D341Med (cell line): Measurements from ENCODE around the gene OXSR1.
A peak's percentile ranks its signal among the peaks of the same experiment; 100 is the strongest.

ENCODE experiments used
- DNase-seq: peaks from one replicate; pipeline ENCODE4 v3.0.0; 2012; ENCODE audit warnings: low spot score

The OXSR1 gene

DNA sequence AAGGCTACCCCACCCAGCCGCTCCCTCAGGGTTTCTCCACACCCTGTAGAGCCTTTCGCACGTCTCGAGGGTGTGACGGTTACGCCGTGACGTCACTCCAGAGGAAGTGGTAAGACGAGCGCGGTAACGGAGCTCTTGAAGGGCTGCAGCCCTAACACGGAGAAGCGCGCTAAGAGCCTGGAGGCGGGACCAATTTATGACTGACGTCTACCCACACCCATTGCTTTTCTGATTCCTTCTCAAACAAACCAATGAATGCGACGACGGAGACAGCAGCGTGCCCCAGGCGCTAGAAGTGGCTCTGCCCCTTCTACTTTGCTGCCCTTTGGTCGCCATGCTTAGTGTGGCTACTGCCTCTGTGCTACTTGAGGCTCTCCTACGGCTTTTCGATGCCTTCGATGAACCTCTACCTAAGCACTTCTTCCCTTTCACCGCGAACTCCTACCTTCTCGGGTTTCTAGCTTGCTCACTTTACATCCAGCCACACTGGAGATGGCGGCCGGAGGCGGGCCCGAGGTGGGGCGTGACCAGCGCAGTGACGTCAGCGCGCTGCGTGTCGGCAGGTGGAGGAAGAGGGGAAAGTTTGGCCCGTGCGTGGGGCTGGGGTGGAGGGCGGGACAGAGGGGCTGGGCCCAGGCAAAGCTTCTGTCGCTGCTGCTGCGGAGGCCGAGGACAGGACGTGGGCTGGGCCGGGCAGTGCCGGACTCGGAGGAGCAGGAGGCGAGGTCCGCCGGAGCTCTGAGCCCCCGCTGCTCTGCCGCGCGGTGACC, at the start of gene OXSR1:
OXSR1 (plus strand) TSS at position 586 of the 770 bp plus-strand sequence. CDS start 340 bp downstream, outside the sequence.
- DNase-seq, result peak; percentile 96

DNA sequence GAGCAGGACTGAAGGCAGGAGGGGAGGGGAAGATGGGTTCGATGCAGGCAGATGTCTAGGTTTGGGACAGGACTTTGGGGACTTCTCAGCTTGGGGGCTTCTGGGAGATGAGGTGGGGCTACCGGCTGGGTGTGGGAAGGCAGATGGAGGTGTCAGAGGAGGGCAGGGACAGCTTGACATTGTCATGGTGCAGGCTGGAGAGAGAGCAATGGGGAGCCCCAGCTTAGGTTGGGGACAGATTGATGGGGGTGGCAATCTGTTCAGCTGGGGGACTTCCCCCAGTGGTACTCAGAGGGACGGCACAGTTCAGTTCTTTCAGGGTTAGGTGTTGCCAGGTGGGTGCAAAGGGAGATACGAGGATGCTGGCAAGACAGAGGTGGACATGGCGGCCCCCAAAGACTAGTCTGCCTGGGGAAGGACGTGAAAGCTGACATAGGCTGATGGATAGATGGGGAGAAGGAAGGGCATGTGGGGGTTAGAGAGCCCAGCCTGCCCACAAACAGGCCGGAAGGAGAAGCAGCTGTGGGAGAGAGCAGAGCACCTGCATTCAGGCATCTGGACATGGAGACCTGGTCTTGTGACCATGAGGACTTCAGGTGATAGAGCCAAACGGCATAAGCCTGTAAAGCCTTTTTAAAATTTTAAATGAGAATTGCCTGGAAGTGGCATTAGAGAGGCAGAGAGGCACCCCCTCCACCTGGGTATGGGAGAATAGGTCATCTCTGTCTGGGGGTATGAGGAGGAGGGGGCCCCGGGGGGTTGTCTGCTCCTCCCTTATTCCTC, 49.5 kb upstream of the OXSR1 start:
- DNase-seq, result no peak

DNA sequence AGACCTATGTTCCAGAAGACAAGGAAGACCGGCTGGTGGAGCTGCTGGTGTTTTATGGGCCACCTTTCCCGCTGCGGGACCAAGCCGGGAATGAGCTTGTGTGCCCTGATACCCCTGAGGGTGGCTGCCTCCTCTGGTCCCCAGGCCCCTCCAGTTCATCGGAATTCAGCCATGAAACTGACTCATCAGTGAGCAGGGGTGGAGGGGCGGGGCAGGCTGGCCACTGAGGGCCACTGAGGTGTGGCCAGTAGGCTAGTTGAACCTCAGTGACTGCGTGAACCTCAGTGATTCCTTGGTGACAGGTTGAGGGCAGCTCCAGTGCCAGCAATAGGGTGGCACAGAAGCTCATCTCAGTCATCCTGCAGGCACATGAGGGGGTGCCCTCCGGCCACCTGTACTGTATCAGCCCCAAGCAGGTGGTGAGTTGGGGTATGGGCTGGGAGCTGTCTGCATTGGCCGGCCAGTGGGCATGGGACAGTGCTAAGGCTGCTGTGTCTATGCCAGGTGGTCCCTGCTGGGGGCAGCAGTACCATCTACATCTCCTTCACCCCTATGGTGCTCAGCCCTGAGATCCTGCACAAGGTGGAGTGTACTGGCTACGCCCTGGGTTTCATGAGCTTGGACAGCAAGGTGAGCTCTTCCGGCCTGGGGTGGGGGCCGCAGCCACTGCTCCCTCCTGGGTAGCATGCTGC, 48.7 kb upstream of the OXSR1 start:
- no peak for DNase-seq

DNA sequence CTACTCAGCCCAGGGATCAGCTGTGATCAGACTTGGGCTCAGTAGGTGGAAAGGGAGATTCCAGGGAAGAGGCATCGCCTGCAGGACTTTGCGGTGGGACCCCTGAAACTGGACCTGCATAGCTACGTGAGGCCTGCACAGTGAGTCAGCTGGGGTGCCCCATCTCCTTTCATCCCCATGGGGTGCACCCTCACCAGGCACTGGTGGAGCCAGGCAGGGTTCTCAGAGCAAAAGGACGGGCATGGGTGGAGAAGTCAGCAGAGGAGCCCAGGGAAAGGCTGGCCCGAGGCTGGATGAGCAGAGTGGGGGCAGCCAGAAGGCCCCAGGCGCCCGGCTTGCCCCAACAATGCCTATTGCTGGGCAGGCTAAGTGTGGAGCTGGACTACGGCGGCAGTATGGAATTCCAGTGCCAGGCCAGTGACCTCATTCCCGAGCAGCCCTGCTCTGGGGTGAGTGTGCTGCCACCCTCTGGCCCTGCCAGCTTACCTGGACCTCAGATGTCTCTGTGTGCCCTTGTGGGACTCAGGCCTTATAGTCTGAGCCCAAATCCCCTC, 48.1 kb upstream of the OXSR1 start:
- no peak for DNase-seq

DNA sequence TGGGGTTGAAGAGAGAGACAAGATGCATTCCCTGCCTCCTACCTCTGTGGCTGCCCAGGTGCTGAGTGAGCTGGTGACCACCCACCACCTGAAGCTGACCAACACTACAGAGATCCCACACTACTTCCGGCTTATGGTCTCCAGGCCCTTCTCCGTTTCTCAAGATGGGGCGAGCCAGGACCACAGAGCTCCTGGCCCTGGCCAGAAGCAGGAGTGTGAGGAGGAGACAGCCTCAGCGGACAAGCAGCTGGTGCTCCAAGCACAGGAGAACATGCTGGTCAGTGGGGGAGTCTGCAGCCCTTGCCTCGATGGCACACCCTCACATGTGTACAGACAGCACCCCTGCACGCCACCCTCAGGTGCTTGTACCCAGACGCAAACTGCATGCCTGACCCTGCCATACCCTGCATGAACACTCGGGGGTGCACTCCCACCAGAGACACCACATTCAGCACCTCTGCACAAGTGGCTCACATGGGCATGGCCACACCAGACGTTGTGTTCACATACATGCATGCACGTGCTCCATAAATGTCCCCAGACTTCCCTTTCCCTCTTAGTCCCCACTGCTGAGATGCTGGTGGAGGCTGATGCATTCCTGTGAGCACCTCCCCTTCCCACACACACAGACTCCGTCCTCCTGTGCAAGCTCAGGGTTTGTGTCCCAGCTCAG, 47.5 kb upstream of the OXSR1 start:
- peak; percentile 83 for DNase-seq

DNA sequence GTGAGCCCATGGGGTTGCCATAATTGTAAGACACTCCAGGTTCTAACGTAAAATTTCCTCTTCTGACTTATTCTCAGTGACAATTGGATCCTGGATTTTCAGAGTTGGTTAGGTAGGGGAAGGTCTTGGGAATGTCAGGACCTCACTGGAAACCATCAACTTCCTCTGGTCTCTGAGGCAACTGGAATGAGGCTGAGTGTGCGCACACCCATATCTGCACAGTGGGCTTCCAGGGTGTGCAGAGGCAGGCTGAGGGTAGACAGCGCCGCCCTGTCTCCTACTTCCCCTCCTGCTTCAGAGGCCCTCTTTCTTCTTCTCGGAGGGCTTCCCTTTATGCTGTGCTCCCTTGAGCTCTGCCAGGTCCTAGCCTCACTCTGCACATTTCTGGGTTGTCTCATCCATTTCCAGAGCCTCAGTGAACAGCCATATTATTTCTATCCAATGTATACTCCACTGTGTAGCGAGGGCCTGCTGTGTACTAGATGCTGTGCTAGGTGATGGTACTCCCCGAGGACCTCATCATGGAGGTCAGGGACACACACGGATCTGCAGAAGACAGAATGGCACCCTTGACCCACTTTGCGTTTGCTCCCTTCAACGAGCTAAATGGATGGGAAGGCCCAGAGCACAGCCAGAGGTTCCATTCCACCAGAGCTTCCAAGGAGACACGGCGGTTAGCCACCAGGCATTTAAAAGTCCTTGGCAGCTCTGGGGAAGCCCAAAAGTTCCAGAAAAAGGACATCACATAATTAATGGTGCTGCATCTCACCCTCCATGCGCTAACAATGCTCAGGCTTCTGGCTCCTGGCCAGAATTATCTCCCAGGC, 46.7 kb upstream of the OXSR1 start:
- DNase-seq, result no peak

DNA sequence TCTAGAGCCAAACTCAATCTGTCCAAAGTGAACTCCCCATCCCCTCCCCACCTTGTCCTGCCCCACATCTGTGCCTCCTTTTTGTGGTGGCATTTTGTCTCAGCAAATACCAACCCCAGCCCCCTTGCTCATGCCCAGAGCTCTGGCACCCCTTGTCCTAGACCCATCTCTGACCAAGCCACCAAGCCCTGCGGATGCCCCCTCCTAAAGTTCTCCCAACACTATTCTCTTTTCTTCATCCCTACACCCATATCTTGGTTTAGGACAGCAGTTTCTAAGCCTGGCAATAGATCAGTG, 46.1 kb upstream of the OXSR1 start:
- no peak for DNase-seq

DNA sequence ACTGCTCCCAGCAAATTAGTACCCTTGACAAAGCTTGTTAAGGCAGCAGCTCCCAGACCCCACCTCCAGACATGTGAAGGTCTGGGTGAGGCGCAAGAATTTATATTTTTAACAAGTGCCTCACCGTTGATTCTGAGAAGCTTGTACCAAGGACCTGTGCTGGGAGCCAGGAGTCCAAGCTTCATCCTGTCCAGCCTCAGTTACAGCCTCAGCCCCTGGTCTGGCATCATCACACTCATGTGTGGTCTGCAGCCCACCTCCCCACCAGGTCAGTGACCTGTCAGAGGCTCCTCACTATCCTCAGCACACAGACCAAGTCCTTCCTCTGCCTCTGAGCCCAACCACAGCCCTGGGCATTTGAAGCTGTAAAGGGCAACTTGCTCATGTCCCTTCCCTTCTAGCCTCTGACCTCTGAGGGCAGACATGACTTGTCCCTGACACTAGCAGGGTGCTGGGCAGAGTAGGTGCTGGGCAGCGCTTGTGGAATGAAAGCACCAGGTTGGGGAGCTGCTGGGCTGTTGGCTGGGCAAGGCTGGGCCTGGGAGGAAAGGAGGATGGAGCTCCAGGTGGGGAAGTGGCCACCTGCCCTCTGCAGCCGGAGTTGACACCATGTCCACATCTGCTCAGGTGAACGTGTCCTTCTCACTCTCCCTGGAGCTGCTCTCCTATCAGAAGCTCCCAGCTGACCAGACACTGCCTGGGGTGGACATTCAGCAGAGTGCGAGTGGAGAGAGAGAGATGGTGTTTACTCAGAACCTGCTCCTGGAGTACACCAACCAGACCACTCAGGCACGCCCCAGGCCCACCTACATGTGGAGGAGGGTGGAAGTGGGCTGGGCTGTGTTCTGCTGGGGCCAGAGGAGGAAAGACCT, 45.3 kb upstream of the OXSR1 start:
- DNase-seq, result no peak

DNA sequence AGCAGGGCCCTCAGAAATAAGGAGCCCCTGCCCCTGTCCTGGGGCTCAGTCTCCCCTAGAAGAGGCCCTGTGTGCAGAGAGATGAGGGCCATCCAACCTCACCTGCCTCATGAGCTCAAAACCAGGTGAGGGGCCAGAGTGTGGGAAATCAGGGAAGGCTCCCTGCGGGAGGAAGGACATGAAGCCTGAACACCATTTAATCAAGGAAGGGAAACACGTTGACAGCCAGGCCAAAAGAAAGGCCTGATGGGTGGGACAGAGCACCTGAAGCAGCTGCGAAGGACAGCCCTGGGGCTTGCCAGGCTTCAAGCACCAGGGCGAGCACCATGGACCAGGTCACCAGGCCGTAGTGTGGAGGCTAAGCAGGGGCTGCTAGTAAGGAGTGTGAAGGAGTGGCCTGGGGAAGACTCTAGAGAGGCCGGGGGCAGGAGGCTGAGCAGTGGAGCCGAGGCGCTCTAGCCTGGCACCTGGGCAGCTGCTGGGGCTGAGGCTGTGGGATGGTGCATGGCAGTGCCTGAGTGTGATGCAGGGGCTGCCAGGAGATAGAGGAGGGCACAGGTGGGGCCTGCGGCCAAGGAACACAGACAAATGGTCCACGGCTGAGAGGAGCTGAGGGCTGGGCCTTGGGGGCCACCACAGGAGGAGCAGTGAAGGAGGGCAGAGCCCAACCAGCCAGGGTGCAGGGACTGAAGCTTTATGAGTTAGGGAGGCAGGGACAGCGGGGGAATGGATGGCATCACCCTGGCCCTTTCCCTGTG, 44.5 kb upstream of the OXSR1 start:
- no peak for DNase-seq

DNA sequence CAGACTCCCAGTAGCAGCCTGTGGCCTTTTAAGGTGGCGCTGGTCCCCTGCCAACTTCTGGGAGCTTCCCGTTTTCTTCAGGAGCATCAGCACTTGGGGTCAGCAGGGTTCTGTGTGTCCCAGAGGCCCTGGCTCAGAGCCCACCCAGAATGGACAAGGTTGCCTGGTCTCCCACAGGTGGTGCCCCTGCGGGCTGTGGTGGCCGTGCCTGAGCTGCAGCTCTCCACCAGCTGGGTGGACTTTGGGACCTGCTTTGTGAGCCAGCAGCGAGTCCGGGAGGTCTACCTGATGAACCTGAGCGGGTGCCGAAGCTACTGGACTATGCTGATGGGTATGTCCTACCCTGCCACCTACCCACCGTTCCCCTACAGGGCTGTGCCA, 43.9 kb upstream of the OXSR1 start:
- no peak for DNase-seq

DNA sequence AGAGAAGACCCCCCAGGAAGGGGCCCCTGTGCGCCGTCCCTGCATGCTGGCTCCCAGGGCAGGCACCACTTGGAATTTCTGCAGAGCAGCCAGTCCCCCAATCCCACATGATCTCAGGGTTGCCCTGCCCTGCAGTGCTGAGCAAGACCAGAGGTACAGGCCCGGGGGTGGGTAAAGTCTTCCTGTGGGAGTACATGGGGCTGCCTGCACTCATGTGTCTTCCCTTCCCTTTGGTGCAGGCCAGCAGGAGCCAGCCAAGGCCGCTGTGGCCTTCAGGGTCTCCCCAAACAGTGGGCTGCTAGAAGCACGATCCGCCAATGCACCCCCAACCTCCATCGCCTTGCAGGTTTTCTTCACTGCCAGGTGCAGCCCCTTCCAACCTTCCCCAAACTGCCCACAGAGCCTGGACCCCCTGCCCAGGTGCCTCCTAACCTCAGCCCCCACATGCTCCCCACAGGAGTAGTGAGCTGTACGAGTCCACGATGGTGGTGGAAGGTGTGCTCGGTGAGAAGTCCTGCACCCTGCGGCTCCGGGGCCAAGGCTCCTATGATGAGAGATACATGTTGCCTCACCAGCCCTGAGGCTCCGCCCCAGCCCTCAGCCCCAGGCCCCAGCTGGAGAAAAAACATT, 43.4 kb upstream of the OXSR1 start:
- peak; percentile 6 for DNase-seq

DNA sequence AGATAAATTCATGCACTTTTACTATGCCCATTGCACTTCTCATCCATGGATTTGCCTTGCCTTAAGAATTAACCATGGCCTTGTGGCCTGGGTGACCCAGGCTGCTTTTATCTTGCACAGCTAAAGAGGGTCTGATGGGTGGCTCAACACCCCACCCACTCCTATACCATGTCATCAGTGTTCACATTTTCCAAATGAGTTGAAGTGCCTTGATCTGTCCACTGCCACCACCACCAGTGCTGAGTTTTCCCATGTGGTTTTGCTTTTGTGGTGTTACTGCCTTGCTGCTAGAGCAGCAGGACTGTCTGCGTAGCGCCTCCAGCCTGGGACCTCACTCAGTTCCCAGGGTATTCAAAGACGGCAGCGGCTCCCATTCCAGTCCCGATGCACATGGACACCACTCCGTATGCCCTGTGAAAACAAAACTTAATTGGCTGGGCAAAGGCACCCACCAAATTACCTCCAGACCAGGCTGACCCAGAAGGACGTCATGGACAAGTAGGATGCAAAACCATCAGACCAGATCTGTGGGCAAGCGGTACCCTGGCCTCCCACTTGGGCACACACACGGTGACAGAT, 42.5 kb upstream of the OXSR1 start:
- DNase-seq, result peak; percentile 8

DNA sequence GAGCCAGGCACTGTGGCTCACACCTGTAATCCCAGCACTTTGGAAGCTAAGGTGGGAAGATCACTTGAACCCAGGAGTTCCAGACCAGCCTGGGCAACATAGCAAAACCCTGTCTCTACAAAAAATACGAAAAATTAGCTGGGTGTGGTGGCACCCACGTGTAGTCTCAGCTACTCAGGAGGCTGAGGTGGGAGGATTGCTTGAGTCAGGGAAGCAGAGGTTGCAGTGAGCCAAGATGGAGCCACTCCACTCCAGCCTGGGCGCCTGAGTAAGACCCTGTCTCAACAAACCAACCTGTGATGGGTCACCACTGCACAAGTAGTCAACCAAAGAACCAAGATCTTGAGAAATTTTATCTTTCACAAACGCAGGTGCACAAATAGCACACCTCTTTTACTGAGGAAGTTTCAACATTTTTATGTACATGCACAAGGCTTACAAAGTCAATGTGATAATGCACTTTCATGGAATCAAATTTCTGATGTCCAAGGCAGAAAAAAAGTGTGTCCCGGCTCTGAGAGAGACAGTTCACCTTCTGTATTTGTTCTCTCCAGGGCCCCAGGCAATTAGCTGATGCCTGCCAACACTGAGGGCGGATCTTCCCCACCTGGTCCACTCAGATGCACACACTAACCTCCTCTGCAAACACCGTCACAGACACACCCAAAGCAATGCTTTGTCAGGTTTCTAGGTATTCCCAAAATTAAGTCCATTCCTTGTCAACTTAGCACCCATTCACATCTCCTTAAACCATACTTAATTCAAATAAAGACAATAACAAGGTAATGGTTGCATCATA, 40.8 kb upstream of the OXSR1 start:
- DNase-seq, result no peak

DNA sequence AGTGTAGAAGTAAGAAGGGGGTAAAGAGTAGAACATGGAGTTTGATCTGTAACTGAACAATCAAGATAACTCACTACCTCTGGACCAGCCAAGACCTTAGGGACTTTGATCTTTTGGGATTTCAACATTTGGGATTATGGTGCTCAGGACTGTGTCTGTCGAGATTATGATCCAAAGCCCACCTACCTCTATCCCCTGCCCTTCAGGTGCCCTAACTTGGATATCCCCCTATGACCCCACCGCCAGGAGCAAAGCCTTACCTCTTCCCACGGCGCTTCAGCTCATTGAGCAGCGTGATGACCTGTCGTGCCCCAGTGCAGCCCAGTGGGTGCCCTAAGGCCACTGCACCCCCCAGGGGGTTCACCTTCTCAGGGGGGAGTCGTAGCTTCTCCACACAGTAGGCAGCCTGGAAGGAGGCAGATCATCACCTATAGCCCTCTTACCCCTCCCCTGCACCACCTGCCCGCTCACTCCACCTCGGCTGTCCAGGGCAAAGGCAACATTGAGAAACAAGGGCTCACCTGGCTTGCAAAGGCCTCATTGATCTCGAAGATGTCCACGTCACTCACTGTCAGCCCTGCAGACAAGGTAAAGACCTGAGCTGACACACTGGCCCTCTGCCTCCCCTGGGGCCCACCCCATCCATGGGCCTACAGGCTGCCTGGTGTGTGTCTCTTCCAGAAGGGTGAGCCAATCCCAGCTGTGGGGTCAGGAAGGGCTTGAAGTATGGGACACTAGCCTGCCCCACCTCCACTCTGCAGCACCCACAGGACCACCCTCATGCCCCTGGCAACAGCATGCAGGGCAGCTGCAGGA, 39.8 kb upstream of the OXSR1 start:
- peak; percentile 10 for DNase-seq

DNA sequence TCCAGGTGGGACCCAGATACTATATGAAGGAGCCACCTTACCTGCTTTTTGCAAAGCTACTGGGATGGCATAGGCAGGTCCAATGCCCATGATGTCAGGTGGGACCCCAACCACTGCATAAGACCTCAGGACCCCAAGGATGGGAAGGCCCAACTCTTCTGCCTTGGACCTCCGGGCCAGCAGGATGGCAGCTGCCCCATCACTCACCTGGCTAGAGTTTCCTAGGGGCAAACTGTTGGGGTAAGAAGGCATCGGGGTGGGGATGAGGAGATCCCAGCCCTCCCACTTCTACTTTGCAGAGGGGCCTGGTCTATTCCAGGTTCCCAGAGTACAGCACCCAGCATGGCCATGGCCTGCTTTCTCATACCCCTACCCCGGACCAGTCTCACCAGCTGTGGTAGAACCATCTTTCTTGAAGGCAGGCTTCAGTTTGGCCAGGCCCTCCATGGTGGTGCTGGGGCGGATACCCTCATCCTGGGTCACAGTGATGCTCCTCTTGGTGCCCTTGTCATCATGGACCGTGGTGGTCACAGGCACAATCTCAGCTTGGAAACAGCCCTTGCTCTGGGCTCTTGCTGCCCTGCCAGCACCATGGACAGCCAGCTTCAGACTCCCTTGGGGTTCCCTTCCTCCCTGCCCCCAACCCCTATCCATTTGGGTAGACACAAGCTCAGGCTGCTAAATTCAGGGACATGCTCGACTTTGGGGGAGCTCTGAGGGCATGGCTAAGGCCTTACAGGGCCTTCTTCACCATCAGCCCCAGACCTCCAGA, 39.0 kb upstream of the OXSR1 start:
- peak; percentile 7 for DNase-seq

DNA sequence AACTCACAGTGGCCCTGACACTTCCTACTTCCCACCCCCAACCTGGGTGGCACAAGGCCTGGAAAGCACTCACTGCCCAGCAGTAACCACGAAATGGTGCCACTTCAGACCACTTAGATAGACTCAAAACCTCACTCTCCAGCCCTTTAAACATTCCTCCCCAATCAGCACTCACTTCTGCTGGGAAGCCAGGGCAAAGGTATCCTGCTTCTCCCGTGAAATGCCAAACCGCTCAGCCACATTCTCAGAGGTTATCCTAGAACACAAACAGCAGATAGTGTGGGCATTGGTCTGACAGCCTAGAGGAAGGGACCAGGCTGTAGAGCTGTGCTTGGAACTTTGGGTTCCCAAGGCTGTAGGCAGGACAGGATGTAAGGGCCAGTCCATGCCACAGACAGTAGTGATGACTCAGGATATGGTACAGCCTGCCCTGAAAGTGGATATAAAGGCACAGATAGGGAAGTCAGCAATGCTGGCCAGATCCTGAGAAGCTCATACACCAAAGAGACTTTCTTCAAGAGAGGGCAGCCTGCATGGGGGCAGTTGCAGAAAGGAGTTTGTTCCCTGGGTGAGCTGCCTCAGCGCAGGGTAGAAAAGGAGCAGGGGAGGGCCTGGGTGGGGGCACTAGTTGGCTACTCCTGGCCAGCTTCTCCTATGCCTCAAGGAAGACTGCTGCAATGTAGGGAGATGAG, 37.6 kb upstream of the OXSR1 start:
- no peak for DNase-seq
